ENCODE measurements around the gene EEF1AKMT3.

EEF1AKMT3 gene

GRCh38 chr12:57734591-57734990, 37.8 kb upstream of the EEF1AKMT3 start:
- no peak for DNase-seq (ENCODE audit: insufficient read length, low spot score)

GRCh38 chr12:57735198-57735855, 37.1 kb upstream of the EEF1AKMT3 start:
- DNase-seq (ENCODE audit: insufficient read length, low spot score), result no peak
- FAIRE-seq, result no peak

More at GRCh38 chr12:57734591-57734990, 37.8 kb upstream of the EEF1AKMT3 start:
- FAIRE-seq, result no peak

GRCh38 chr12:57735952-57736740, 36.3 kb upstream of the EEF1AKMT3 start:
- DNase-seq (ENCODE audit: insufficient read length, low spot score) (no peak), FAIRE-seq (no peak)

GRCh38 chr12:57736741-57737466, 35.5 kb upstream of the EEF1AKMT3 start:
- FAIRE-seq (no peak), DNase-seq (ENCODE audit: insufficient read length, low spot score) (no peak)

GRCh38 chr12:57737467-57738460, 34.6 kb upstream of the EEF1AKMT3 start:
- FAIRE-seq (no peak), DNase-seq (ENCODE audit: insufficient read length, low spot score) (no peak)

- DNase-seq (ENCODE audit: insufficient read length, low spot score), result no peak
- no peak for FAIRE-seq
Measured at GRCh38 chr12:57738661-57739237, 33.7 kb upstream of the EEF1AKMT3 start, which contains the start of gene AGAP2. TSS of gene AGAP2 (minus strand) at chr12:57738742. CDS start at chr12:57738246, 496 bp downstream.

- FAIRE-seq, result no peak
- DNase-seq (ENCODE audit: insufficient read length, low spot score), result no peak
Measured at GRCh38 chr12:57739387-57739786, 33.0 kb upstream of the EEF1AKMT3 start.

- FAIRE-seq (no peak), DNase-seq (ENCODE audit: insufficient read length, low spot score) (no peak)
Measured at GRCh38 chr12:57739914-57740538, 32.4 kb upstream of the EEF1AKMT3 start.

GRCh38 chr12:57740656-57741412, 31.6 kb upstream of the EEF1AKMT3 start:
- peak; percentile 76 for FAIRE-seq

GRCh38 chr12:57741413-57741789, 31.0 kb upstream of the EEF1AKMT3 start:
- no peak for FAIRE-seq
- no peak for DNase-seq (ENCODE audit: insufficient read length, low spot score)

More at GRCh38 chr12:57740656-57741412, 31.6 kb upstream of the EEF1AKMT3 start:
- peak; percentile 95 for DNase-seq (ENCODE audit: insufficient read length, low spot score)

- peak; percentile 80 for FAIRE-seq
- DNase-seq (ENCODE audit: insufficient read length, low spot score), result peak; percentile 76
Measured at GRCh38 chr12:57741844-57742738, 30.3 kb upstream of the EEF1AKMT3 start.

- no peak for FAIRE-seq
- DNase-seq (ENCODE audit: insufficient read length, low spot score), result no peak
Measured at GRCh38 chr12:57743769-57744168, 28.6 kb upstream of the EEF1AKMT3 start.

GRCh38 chr12:57744194-57744776, 28.1 kb upstream of the EEF1AKMT3 start:
- DNase-seq (ENCODE audit: insufficient read length, low spot score), result no peak
- FAIRE-seq, result no peak

- DNase-seq (ENCODE audit: insufficient read length, low spot score) (peak; percentile 80), FAIRE-seq (peak; percentile 96)
Measured at GRCh38 chr12:57744777-57745484, 27.5 kb upstream of the EEF1AKMT3 start, which contains the start of gene TSPAN31. TSS of gene TSPAN31 (plus strand) at chr12:57745039. CDS start at chr12:57745155, 116 bp downstream.

GRCh38 chr12:57745485-57745881, 26.9 kb upstream of the EEF1AKMT3 start:
- FAIRE-seq (no peak), DNase-seq (ENCODE audit: insufficient read length, low spot score) (no peak)

- FAIRE-seq (no peak), DNase-seq (ENCODE audit: insufficient read length, low spot score) (no peak)
Measured at GRCh38 chr12:57746025-57746424, 26.4 kb upstream of the EEF1AKMT3 start.
